ENCODE results near the gene DERL2.

The DERL2 gene

GRCh38 chr17:5485270-5486205 is at the start of gene DERL2:
Gene DERL2, minus strand, starts transcription at chr17:5486178. Its CDS starts 17 bp downstream, at chr17:5486161.
- DNase-seq (ENCODE audit: low spot score) (no peak), FAIRE-seq (no peak)

- DNase-seq (ENCODE audit: low spot score) = no peak
- no peak for FAIRE-seq
These were observed 49.5 kb upstream of the DERL2 start for GRCh38 chr17:5535436-5535835.

- FAIRE-seq = no peak
- no peak for DNase-seq (ENCODE audit: low spot score)
These were observed 47.7 kb upstream of the DERL2 start for GRCh38 chr17:5533486-5534315.

GRCh38 chr17:5532581-5532980 is 46.6 kb upstream of the DERL2 start:
- DNase-seq (ENCODE audit: low spot score) (no peak), FAIRE-seq (no peak)

- no peak for DNase-seq (ENCODE audit: low spot score)
- FAIRE-seq = no peak
These were observed 45.1 kb upstream of the DERL2 start for GRCh38 chr17:5531085-5531418.

- no peak for DNase-seq (ENCODE audit: low spot score)
- FAIRE-seq = no peak
These were observed 44.5 kb upstream of the DERL2 start for GRCh38 chr17:5530265-5531084.

GRCh38 chr17:5527601-5528250 is 41.7 kb upstream of the DERL2 start:
- FAIRE-seq (no peak), DNase-seq (ENCODE audit: low spot score) (no peak)

GRCh38 chr17:5526821-5527598 is 41.0 kb upstream of the DERL2 start:
- no peak for FAIRE-seq
- DNase-seq (ENCODE audit: low spot score) = peak; percentile 95

- DNase-seq (ENCODE audit: low spot score) (no peak), FAIRE-seq (no peak)
These were observed 37.3 kb upstream of the DERL2 start for GRCh38 chr17:5523249-5523648.

- DNase-seq (ENCODE audit: low spot score) = no peak
- FAIRE-seq = no peak
These were observed 36.5 kb upstream of the DERL2 start for GRCh38 chr17:5522476-5522875.

- peak; percentile 75 for DNase-seq (ENCODE audit: low spot score)
- no peak for FAIRE-seq
These were observed 30.2 kb upstream of the DERL2 start for GRCh38 chr17:5516060-5516792.

GRCh38 chr17:5514976-5515375 is 29.0 kb upstream of the DERL2 start:
- no peak for FAIRE-seq

GRCh38 chr17:5513628-5514027 is 27.6 kb upstream of the DERL2 start:
- no peak for FAIRE-seq
- DNase-seq (ENCODE audit: low spot score) = no peak

More at GRCh38 chr17:5514976-5515375, 29.0 kb upstream of the DERL2 start:
- no peak for DNase-seq (ENCODE audit: low spot score)

GRCh38 chr17:5511401-5512225 is 25.6 kb upstream of the DERL2 start:
- DNase-seq (ENCODE audit: low spot score) (no peak), FAIRE-seq (no peak)

GRCh38 chr17:5510771-5511170 is 24.8 kb upstream of the DERL2 start:
- no peak for DNase-seq (ENCODE audit: low spot score)
- FAIRE-seq = no peak

GRCh38 chr17:5509482-5509881 is 23.5 kb upstream of the DERL2 start:
- no peak for DNase-seq (ENCODE audit: low spot score)
- no peak for FAIRE-seq

- FAIRE-seq = no peak
- no peak for DNase-seq (ENCODE audit: low spot score)
These were observed 22.8 kb upstream of the DERL2 start for GRCh38 chr17:5508810-5509209.

GRCh38 chr17:5506307-5506706 is 20.3 kb upstream of the DERL2 start:
- DNase-seq (ENCODE audit: low spot score) (no peak), FAIRE-seq (no peak)

- DNase-seq (ENCODE audit: low spot score) (no peak), FAIRE-seq (no peak)
These were observed 16.6 kb upstream of the DERL2 start for GRCh38 chr17:5502552-5502951.
